K562 (cell line): ENCODE data around the gene BZW2. TPM values are rescaled to one million over a fixed set of nuclear protein-coding genes. Genes with fewer than 3 reads are reported as not detected.

ENCODE experiments used
- ATAC-seq: fragments of 200-7000 bp; cut with Tn5 transposase; 3 replicates; pipeline ENCODE4 v1.9.1; 2020; ENCODE audit warnings: moderate library complexity
- BruUV-seq: library from RNA; stranded (reverse); fragments of 400-500 nt; replicated peaks from 2 replicates; lab custom pipeline; 2021; lab: Mats Ljungman, UMichigan
- CTCF ChIA-PET: fragments of 300-600 bp; formaldehyde crosslinking; extraction: SDS; loops from one replicate; lab custom pipeline; 2021; ENCODE audit warnings: low intra/inter-chr PET ratio; lab: Yijun Ruan, JAX
- POLR2A ChIA-PET: fragments of 300-600, 350-650 bp; sonication (Branson Sonifier 250); formaldehyde crosslinking; extraction: SDS; loops from one replicate; lab custom pipeline; 2021; ENCODE audit warnings: antibody characterized with exemption, inconsistent platforms; lab: Yijun Ruan, JAX
- DNase-seq, 4 experiments: peaks; one replicate each; pipeline versions ENCODE4 v3.0.0 to v3.0.0-alpha.2; 2011 to 2018; ENCODE audit warnings: low spot score in 3 of 4, mixed read lengths in 3 of 4; ENCODE audit errors: extremely low read depth in 1 of 4
- FAIRE-seq: peaks from 2 replicates; lab custom pipeline; 2011; peaks lifted over from hg19 to GRCh38; lab: Jason Lieb, UNC
- H2AFZ ChIP-seq: 2 replicates; pipeline ENCODE4 v1.6.0; 2011; ENCODE audit warnings: low read depth, low read length, control low read depth, inconsistent platforms
- H3K27ac ChIP-seq: fragments of 200-600 bp; 3 replicates; pipeline ENCODE4 v1.8.0; 2011; ENCODE audit warnings: low read depth, mild to moderate bottlenecking, control low read depth, inconsistent platforms, low read length, moderate library complexity, mixed read lengths; ENCODE audit errors: extremely low read depth
- H3K27me3 ChIP-seq, 2 experiments: fragments of 300-600 bp in 1 of 2; 2 replicates in 1 of 2; 3 replicates in 1 of 2; pipeline versions ENCODE4 v1.6.0 to v1.8.0; 2011; ENCODE audit warnings: inconsistent platforms in 2 of 2, low read length in 2 of 2, mild to moderate bottlenecking in 1 of 2, mixed read lengths in 1 of 2, moderate library complexity in 1 of 2; ENCODE audit not compliant: control insufficient read depth in 2 of 2, insufficient read depth in 2 of 2
- H3K36me3 ChIP-seq: fragments of 300-600 bp; 3 replicates; pipeline ENCODE4 v1.8.0; 2011; ENCODE audit warnings: mild to moderate bottlenecking, low read length, inconsistent platforms; ENCODE audit not compliant: control insufficient read depth, insufficient read depth
- H3K4me1 ChIP-seq, 2 experiments: fragments of 200-600 bp in 1 of 2; replicated peaks in 1 of 2; 2 replicates in 1 of 2; 3 replicates in 1 of 2; pipeline versions ENCODE4 v1.5.1 to v1.8.0; 2011; ENCODE audit warnings: inconsistent platforms in 2 of 2, low read length in 2 of 2, mild to moderate bottlenecking in 1 of 2, mixed read lengths in 1 of 2, moderate library complexity in 1 of 2; ENCODE audit not compliant: control insufficient read depth in 2 of 2, insufficient read depth in 2 of 2
- H3K4me2 ChIP-seq: 2 replicates; pipeline ENCODE4 v1.6.1; 2011; ENCODE audit warnings: low read length, control low read depth, inconsistent platforms, mixed read lengths; ENCODE audit not compliant: insufficient read depth
- H3K4me3 ChIP-seq: fragments of 200-600 bp; sonication (generic), shearing (Covaris generic); 2 replicates; pipeline ENCODE4 v1.5.1; 2016; ENCODE audit warnings: control low read depth, inconsistent platforms
- H3K79me2 ChIP-seq: fragments of 200-600 bp; 3 replicates; pipeline ENCODE4 v1.8.0; 2011; ENCODE audit warnings: low read length, inconsistent platforms; ENCODE audit not compliant: control insufficient read depth, insufficient read depth
- H3K9ac ChIP-seq, 2 experiments: 2 replicates each; pipeline versions ENCODE4 v1.6.0 to v1.6.1; 2011; ENCODE audit warnings: low read depth in 2 of 2, low read length in 2 of 2, control low read depth in 1 of 2, inconsistent platforms in 1 of 2, mild to moderate bottlenecking in 1 of 2, mixed read lengths in 1 of 2; ENCODE audit not compliant: insufficient read depth in 1 of 2
- H3K9me1 ChIP-seq: one replicate; pipeline ENCODE4 v1.6.0; 2011; ENCODE audit warnings: inconsistent platforms, mild to moderate bottlenecking, low read length, moderate library complexity; ENCODE audit not compliant: control insufficient read depth, insufficient read depth
- H3K9me3 ChIP-seq: replicated peaks from 2 replicates; pipeline ENCODE4 v1.5.1; 2011; ENCODE audit warnings: low read depth, low read length, inconsistent platforms; ENCODE audit not compliant: control insufficient read depth, insufficient read depth
- H4K20me1 ChIP-seq: replicated peaks from 2 replicates; pipeline ENCODE4 v1.6.1; 2011; ENCODE audit warnings: low read length, inconsistent platforms, mixed read lengths; ENCODE audit not compliant: control insufficient read depth, insufficient read depth
- ATF3 ChIP-seq, 2 experiments: fragments of 450-650 bp in 1 of 2; sonication (generic) in 1 of 2; formaldehyde crosslinking in 1 of 2; IDR thresholded peaks in 1 of 2; conservative IDR thresholded peaks in 1 of 2; 2 replicates each; pipeline versions ENCODE4 v1.6.1 to v1.8.1; 2016 to 2023; ENCODE audit warnings: mild to moderate bottlenecking in 2 of 2, moderate library complexity in 2 of 2, inconsistent platforms in 1 of 2, missing genetic modification reagents in 1 of 2
- FOSL1 ChIP-seq: fragments of 200-800 bp; sonication (Bioruptor generic); conservative IDR thresholded peaks from 2 replicates; pipeline ENCODE4 v1.6.1; 2016; ENCODE audit warnings: missing genetic modification characterization, missing compliant biosample characterization
- FOXA3 ChIP-seq, 2 experiments: fragments of 450-650 bp in 1 of 2; sonication (generic) in 1 of 2; formaldehyde crosslinking; IDR thresholded peaks in 1 of 2; conservative IDR thresholded peaks in 1 of 2; 2 replicates each; pipeline versions ENCODE4 v1.4.0 to v1.8.0; 2020 to 2022; ENCODE audit warnings: mild to moderate bottlenecking in 2 of 2, missing genetic modification reagents in 1 of 2
- PRDM10 ChIP-seq: fragments of 450-650 bp; IDR thresholded peaks from 2 replicates; pipeline ENCODE4 v1.6.1; 2018; ENCODE audit not compliant: partially characterized antibody
- ZNF592 ChIP-seq: fragments of 450-650 bp; IDR thresholded peaks from 2 replicates; pipeline ENCODE4 v1.6.1; 2017; ENCODE audit warnings: antibody characterized with exemption, mild to moderate bottlenecking
- WGBS: fragments of 100-300 bp; shearing (Covaris generic); methylation state at CpG from one replicate; pipeline ENCODE4 v1.1.6; 2016; ENCODE audit warnings: low coverage, mixed read lengths; ENCODE audit not compliant: insufficient coverage; ENCODE audit errors: missing lambda C conversion rate; 5-methylcytosine and 5-hydroxymethylcytosine counted together
- in situ Hi-C: fragments of 300-500 bp; cut with MboI; formaldehyde crosslinking; loops from 4 replicates; pipeline ENCODE4 v1.15.0; 2018; ENCODE audit warnings: inconsistent platforms, mixed read lengths
- intact Hi-C: fragments of 100-400 bp; cut with micrococcal nuclease; formaldehyde crosslinking; loops from 2 replicates; pipeline ENCODE4 v1.14.2; 2022
- polyA plus RNA-seq, 8 experiments: library from polyadenylated mRNA; depleted of rRNA in 4 of 8; stranded (reverse) in 5 of 8; unstranded in 3 of 8; fragments of >200 nt; fragmentation: Nextera tagmentation in 2 of 8; fragmentation: Illumina TruSeq in 1 of 8; extraction: Ambion mirVana in 2 of 8; extraction: Trizol in 1 of 8; gene quantifications; 2 replicates each; pipeline versions ENCODE4 v1.2.1 to v1.2.3, GENCODE V29; 2011 to 2014; ENCODE audit warnings: inconsistent platforms in 1 of 8, missing spikeins in 1 of 8
- total RNA-seq, 7 experiments: library from RNA; depleted of rRNA in 6 of 7; stranded (reverse); fragments of >200 nt in 6 of 7; fragmentation: Illumina TruSeq in 2 of 7; extraction: Trizol in 2 of 7; gene quantifications; 2 replicates each; pipeline versions ENCODE4 v1.2.1 to v1.2.3, GENCODE V29; 2011 to 2021; ENCODE audit warnings: low replicate concordance in 1 of 7

The BZW2 gene
- total and polyA plus RNA-seq, 9 of the 15 experiments (the other 6 are each of a cell fraction or from before 2014, with no cell fraction given) = 140 to 316 (median 173) TPM

- ChIA-PET CTCF (no interaction called here), POLR2A (interaction anchor here (2.2 to 2.4 kb wide), 2 partner anchors 11 to 13 kb away, joined by 8 read pairs; partner anchors contain the start of gene TSPAN13)
- FAIRE-seq (no peak), ATAC-seq (no peak), DNase-seq (no peak)
- WGBS = 22% methylated on average over 4 of the region's 4 CpGs
- Histone ChIP-seq H4K20me1 (no peaks in the 10 kb centered on the region), H2AFZ (peak overlapping the region; percentile 65), H3K79me2 (no peaks in the 10 kb centered on the region), H3K4me3 (no peak overlapping the region), H3K4me1 (peaks cover 28 to 45% of the 10 kb centered on the region in 2 experiments; a peak in 4 of 5 replicates), H3K4me2 (no peak overlapping the region), H3K27ac (0 out of 3 replicates have a peak overlapping the region, but pooled peaks have one; percentile 21), H3K9me3 (no peaks in the 10 kb centered on the region), H3K9ac (peak overlapping the region in 1 of 2 experiments; percentile 33; a peak in 2 of 4 replicates), H3K36me3 (no peaks in the 10 kb centered on the region), H3K27me3 (no peaks in the 10 kb centered on the region), H3K9me1 (no peaks in the 10 kb centered on the region)
- TF ChIP-seq ZNF592 (peak; percentile 60; the same call in 1 of the 2 replicates), ATF3 (IDR thresholded peaks at IDR 0.05) (peak; percentile 51; the same call in 1 of the 2 replicates), ATF3 (CRISPR knock-in tag; conservative IDR thresholded peaks at IDR 0.05) (no peak), FOSL1 (peak; percentile 50; the same call in 1 of the 2 replicates), PRDM10 (no peak), FOXA3 (CRISPR knock-in tag; conservative IDR thresholded peaks at IDR 0.05 in 1 of 2, IDR thresholded peaks at IDR 0.05 in 1 of 2) (peak in 1 of 2 experiments; percentile 64; a peak in 2 of 4 replicates)
- intact Hi-C loops (loop anchor here (5.0 kb wide), 1 partner anchor 81 kb away; no protein-coding TSS in a partner anchor), in situ Hi-C loops (no loop called here)
- BruUV-seq = no TSS peak
Measured at GRCh38 chr7:16743236-16743635, 97.3 kb downstream of the BZW2 start.
